HG03039 (cell line): ENCODE data around the gene MINDY4.

Experiments
- ATAC-seq: cut with Tn5 transposase; IDR thresholded peaks from one replicate; pipeline ENCODE4 v1.9.1; 2021; ENCODE audit warnings: mild to moderate bottlenecking, moderate library complexity; ENCODE audit not compliant: unreplicated experiment

MINDY4 gene

DNA sequence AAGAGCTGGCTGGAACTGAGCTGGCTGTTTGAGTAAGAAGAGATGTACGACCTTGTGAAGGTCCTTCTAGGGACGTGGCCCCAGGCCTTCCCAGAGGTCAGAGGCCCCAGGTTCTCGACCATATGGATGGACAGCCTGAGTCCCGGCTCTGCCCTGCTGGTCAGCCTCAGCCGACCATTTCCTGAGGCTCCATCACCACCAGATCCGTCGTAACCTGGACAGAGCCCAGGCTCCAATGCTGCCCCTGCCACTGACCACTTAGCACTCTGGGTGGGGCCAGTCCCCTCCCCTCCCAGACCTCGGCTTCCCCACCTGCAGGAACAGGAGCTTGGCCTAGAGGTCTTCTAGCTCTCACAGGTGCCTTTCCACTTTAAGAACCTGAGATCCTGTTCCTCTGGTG lies 29.9 kb upstream of the MINDY4 start:
- no peak for ATAC-seq

DNA sequence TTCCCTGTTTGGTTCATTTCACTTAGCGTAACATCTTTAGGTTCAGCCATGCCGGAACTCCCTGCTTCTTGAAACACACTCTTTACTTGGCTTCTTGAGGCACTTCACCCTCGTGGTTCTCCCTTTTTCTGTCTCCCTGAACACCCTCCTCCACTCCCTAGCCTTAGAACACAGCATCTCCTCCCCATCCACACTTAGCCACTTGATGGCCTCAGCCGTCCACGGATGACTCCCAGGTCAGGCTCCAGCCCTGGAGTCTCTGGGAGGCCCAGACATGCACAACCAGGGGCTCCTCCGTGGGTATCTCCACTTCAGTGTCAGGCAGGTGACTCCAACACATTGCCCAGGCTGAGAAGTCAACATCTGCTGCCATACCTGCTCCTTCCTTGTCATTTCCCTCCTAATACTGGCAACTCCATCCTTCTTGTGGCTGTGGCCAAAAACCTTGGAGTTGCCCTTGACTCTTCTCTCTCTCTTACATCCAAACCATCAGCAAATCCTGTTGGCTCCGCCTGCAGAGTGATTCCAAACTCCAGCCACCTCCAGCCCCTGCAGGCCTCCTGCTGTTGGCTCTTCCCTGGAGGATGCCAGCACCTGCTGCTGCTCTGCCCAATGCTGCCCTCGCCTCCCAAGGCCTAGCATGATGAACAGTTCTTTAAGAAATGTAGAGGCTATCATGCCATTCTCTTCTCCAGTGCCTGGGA lies 27.7 kb upstream of the MINDY4 start:
- ATAC-seq, result no peak

DNA sequence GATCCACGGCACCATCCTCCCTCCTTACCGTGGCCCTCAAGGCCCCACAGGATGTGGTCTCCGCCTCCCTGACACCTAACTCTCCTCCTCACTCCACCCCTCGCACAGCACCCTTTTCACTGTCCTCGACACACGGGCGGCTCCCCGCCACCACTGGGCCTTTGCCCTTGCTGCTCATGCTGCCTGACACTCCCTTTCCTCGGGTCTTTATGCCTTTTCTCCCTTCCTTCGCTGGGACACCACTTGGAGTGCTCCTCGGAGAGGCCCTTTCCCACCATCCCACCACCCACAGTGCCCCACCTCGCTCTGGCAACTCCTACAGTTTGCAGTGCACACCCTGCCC lies 27.2 kb upstream of the MINDY4 start:
- ATAC-seq, result no peak

DNA sequence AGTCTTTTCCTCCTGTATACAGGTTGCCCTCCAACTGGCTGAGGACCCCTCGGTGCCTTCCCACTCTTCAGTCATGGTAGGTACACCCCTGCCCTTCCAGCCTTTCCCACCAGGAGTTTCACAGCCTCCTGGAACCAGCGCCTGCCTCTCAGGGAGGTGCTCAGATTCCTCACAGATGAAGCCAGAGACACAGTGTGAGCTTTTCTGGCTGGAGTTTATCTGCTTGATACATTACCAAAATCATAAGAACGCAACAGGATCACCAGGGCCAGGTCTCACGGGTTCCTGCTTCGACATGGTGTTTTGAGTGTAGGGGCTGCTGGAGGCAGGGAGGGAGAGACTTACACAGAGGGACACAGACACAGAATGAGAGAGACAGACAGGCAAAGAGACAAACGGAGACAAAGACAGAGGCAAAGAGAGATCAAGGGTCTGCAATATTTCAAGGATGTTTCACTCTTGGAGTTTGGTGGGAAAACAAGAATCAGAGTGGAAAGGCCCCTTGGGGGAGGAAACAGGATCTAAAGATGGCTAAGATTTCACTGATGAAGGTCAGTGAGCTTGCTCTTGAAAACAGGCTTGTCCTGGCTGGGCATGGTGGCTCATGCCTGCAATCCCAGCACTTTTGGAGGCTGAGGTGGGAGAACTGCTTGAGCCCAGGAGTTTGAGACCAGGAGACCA lies 25.8 kb upstream of the MINDY4 start:
- no peak for ATAC-seq

DNA sequence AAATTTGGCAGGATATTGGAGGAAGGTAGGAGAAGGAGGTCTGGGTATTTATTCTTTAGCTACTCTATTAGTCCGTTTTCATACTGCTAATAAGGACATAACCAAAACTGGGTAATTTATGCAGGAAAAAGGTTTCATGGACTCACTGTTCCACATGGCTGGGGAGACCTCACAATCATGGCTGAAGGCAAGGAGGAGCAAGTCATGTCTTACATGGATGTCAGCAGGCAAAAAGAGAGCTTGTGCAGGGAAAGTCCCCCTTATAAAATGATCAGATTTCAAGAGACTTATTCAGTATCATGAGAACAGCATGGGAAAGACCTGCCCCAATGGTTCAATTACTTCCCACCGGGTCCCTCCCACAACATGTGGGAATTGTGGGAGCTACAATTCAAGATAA lies 21.2 kb upstream of the MINDY4 start:
- ATAC-seq, result no peak

DNA sequence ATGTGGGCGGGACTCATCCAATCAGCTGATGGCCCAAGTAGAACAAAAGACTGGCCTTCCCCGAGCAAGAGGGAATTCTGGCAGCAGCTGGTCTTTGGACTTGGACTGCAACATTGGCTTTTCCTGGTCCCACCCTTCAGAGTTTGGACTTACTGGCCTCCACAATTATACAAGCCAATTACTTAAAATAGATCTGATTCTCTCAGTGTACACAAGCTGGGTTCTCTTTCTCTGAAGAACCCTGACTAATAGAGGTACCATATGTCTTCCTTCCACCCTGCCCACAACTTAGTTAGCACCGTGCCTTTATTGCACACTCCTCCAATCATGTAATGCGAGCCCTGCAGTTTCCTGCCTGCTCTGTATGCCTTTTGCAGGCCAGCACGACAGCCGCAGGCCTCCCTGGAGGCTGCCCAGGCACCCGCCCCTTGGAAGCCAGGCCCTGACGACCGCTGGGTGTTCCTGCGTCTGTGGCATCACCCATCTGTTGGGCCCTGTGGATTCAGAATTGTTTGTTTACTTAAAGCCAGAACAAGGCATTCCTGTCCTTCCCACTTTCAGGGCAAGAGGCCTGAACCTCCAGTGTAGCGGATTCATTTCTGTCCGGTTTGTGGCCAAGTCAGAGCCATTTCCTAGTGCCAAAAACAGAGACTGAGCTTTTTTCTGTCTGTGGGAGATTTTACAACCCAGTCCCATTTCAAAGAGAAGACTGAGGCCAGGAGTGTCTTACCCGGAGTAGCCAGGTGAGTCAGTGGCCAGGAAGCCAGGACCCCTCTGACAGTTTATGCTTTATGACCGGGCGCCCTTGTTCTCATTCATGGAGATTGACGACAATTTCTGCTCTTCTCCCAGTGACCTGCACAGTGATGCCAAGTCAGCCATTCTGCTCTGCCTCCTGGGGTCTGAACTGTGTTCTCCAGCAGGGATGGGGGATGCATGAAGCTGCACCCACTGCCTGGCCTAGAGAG lies 20.2 kb upstream of the MINDY4 start:
- no peak for ATAC-seq

DNA sequence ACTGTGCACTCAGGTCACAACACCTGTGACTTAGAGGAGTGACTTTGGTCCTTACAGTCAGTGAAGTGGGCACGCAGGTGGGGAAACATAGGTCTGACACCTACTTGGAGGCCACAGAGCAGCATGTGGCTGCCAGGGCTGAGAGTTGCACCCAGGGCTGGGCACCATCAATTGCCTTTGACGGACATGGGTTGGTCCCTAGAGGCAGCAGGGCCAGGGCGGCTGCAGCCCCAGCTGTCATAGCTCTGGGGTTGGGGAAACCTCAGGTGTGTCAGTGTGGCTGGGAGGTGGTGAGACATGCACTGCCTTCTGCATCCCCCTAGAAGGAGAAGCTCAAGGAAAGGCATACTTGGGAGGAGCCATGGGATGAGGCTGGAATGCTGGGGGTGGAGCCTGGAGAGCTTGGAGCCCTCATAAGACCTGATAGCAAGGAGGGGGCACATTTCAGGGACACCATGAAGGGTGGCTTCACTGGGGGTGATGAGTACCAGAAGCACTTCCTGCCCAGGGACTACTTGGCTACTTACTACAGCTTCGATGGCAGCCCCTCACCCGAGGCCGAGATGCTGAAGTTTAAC lies 19.4 kb upstream of the MINDY4 start, which contains the start of gene INMT:
Gene INMT (plus strand): TSS at position 440 of the 578 bp plus-strand sequence. CDS start 16 bp downstream, at position 456.
- ATAC-seq, result no peak

DNA sequence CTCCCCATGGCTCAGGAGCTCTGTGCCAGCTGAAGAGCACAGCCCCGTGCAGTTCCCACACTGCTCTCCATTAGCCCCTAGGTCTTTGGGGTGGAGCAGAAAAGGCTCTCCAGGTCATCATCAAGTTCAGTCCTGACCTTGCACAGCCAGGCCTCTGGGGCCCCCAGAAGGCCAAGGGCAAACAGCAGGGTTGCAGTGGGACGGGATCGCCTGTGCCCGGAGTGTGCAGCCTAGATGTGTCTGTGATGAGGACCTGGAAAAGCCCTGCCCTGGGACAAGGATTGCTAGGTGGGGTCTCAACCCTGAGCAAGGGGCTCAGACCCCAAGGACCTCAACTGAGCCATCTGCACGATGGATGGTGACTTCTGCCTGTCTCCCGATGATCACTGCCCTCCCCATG lies 18.7 kb upstream of the MINDY4 start:
- no peak for ATAC-seq

DNA sequence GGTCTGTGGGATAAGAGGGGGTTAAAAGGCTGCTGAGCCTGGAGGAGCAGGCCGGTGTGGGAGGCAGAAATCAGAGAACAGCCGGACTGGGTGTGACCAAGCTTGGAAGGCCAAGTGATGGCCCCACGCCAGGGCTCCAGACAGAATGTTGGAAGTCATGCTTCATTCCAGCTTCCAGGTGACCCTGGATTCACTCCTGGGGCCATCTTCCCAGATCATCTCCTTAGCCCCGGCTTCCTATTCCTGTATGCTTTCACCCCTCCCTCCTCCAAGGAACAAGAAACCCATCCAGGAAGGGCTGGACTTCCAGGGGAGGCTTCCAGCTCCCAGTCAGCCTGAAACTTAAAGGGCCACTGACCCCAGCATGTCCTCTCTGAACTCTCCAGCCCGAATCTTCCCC lies 18.2 kb upstream of the MINDY4 start:
- ATAC-seq, result no peak

DNA sequence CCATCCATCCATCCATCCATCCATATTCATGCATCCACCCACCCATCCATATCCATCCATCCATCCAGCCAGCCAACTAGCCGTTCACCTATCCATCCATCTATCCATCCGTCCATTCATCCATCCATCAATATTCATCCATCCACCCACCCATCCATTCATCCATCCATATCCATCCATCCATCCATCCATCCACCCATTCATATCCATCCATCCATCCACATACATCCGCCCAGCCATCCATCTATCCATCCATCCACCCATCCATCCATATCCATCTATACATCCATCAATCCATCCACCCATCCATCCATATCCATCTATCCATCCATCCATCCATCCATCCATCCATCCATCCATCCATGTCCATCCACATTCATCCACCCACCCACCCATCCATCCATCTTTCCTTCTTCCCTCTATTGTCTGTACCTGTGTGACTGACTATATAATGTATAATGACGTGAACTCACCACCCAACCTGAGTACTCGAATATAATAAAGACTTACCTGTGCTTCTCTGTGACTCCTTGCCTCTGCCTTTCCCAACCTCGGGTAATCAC lies 16.8 kb upstream of the MINDY4 start:
- ATAC-seq, result no peak

DNA sequence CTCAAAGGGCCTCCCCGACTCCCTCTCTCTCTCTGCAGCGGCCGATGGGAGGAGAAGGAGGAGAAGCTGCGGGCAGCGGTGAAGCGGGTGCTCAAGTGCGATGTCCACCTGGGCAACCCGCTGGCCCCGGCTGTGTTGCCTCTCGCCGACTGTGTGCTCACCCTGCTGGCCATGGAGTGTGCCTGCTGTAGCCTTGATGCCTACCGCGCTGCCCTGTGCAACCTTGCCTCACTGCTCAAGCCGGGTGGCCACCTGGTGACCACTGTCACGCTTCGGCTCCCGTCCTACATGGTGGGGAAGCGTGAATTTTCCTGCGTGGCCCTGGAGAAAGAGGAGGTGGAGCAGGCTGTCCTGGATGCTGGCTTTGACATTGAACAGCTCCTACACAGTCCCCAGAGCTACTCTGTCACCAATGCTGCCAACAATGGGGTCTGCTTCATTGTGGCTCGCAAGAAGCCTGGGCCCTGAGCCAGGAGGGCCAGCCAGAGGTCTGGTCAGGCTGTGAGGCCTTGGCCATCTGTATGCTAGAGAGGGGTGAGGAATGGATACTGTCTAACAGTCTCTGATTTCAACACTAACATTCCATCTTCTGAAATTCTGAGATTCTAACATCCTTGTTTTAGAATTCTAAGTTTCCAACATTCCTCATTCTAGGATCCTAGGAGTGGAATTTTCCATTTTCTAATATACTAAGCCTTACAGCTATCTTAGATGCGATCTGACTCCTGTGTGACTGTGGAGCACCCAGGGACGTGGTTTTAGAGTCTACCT lies 15.6 kb upstream of the MINDY4 start:
- ATAC-seq, result no peak

DNA sequence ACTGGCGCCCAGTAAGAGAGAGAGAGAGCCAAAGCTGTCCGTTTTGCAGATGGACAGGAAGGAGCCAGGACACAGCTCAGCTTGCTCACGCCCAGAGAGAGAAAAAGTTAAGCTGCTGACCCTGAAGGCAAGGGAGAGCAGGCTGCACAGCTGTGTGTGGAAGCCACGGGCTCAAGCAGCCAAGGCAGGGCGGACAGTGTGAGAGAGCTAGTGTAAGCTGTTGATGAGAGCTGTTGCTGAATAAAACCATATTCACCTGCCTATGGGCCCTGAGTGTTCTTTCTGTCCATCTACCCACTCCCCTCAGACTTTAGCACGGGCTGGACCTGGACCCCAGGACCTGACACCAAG lies 13.9 kb upstream of the MINDY4 start:
- no peak for ATAC-seq

DNA sequence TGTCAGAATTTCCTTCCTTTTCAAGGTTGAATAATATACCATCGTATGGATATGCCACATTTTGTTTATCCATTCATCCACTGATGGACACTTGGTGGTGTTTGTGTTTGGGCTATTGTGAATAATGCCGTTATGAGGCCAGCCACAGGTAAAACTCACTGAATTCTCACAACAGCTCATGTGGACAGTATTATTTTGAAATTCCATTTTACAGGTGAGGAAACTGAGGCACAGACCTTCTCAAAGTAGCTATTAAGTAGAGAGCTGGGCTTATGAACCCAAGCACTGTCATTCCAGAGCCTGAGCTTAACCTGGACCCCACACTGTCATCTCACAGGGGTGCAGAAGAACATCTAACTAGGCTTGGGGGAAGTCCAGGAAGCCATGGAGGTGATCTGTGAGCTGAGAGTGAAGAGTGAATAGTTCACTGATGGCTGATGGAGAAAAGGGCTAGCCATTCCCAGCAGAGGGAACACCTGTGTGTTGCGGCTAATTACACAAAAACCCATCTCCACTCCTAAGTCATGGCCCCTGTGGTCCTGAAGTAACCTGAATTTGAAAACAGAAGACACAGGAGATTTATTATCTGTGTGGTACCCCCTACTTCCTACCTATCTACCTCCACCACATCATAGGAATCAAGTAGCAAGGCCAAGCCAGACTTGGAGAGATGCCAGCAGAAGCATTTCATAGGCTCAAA lies 10.6 kb upstream of the MINDY4 start:
- ATAC-seq, result no peak

DNA sequence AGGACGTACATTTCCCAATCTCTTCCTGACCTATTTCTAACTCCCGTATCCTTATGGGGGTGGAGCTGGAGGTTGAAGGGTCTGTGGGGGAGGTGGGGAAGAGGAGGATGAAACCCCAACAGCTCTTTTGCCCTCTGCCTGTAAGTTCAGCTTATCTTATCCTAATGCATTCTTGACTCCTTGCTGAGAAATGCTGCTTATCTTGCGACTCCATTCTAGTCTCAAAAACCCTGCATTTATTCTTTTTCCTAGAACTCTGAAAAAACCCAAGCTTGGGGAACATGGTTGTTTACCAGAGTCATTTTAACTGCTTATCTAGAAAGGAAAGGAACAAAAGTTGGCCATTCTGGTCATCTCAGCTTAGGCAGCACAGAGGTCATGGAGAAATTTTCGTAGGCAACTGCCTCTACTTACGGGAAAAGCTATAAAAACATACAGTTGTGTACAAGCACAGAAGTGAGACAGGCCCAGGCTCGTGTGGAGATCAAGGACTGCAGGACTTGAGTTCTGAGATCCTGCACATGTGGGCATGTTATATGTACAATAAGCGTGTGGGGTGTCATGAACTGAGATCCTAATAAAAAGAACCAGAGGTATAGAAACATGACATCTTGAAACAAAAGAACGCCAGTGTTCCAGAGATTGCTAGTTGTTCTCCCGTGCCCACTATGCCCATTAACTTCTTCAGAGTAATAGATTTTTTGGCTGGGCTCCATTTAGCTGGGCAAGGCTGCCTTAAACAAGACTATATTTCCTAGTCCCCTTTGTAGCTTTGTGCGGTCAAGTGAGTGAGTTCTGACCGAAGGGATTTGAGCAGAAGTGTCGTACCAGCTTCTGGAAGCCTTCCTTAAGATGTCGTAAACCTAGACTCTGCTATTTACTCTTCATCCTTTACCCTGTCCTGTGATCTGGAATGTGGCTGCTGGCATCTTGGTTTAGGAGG lies 9.7 kb upstream of the MINDY4 start:
- no peak for ATAC-seq

DNA sequence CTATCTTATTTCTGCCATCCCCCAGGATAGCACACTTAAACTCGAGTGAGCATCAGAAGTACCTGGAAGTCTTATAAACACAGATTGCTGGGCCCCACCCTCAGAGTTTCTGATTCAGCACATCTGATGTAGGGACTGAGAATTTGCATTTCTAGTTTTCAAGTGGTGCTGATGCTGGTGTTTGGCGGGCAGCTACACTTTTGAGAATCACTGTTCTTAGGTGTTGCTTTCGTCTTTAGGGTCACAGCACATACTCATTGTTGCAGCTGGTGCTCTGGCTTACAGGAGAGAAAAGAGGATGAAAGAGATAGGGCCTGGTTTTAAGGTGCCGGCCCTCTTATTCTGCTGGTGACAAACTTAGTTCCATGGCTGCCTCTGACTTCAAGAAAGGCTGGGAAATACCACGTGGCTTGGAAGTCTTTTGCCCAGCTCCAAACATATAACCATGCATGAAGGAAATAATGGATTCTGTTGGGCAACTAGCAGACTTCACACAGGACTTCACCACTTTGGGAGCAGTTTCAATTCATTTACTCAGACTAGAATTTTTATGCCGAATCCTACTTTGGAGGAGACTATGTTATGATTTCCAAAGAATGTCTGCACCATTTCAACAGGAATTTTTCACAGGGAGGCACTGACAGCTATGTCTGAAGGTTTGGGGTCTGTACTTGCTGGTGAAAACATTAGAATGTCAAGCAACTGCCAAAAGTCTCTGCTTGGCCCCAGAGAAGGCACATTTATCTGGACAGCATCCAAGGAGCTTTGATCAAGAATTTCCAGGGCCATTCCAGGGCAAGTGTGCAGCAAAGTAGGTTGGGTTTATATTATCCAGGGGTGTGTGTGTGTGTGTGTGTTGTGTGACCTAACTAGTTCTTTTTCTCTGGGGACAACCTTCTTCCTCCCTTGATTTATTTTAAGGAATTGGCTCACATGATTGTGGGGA lies 6.9 kb upstream of the MINDY4 start:
- ATAC-seq, result peak; percentile 86

DNA sequence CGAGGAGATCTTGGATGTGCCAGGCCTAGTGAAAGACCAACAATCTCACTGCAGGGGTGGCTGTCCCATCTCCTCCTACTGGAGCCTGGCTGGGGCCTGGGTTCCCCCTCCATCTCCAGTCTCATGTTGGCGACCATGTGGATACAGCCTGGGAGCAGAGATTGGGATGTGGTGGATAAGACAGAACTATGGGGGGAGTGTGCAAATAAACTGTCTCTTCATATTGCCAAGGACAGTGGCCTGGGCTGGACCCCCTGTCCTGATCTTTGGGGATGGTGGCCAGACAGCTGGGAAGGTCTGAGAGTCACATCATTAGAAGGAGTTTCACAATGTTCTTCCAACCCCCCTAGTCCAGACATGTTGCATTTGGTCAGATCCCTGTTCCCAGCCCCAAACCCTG lies 5.8 kb upstream of the MINDY4 start:
- ATAC-seq, result no peak

DNA sequence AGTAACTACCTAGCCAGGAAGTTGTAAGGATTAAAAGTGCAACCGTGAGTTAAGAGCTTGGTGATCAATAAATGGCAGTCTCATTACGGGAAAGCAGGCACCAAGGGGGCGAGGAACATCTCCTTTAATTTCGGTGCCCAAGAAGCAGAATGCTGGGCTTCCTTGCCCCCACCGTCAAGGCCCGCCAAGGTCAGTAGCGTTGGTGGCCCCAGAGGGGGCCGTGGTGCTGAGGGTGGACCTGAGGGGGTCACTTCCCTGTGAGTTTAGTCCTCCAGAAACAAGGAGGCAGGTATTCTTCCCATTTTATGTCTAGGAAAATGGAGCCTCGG lies 408 bp upstream of the MINDY4 start:
- no peak for ATAC-seq
